HG02885 (cell line): Measurements from ENCODE around the gene EVC2.
"Not testable (repeated sequence)": the region's sequence is repeated elsewhere in the genome, so short reads cannot be mapped to it uniquely, and the experiment has no call there.

Source experiments
- ATAC-seq: cut with Tn5 transposase; IDR thresholded peaks from one replicate; pipeline ENCODE4 v1.9.1; 2021; ENCODE audit warnings: mild to moderate bottlenecking; ENCODE audit not compliant: unreplicated experiment, poor library complexity

EVC2 gene

GRCh38 chr4:5746829-5747737 lies 38.7 kb upstream of the EVC2 start:
- no peak for ATAC-seq

GRCh38 chr4:5746250-5746649 lies 37.9 kb upstream of the EVC2 start:
- no peak for ATAC-seq

- no peak for ATAC-seq
These were observed 34.6 kb upstream of the EVC2 start for GRCh38 chr4:5742968-5743367.

GRCh38 chr4:5742388-5742787 lies 34.0 kb upstream of the EVC2 start:
- ATAC-seq = no peak

- ATAC-seq = no peak
These were observed 29.7 kb upstream of the EVC2 start for GRCh38 chr4:5738061-5738460.

GRCh38 chr4:5735463-5735862 lies 27.1 kb upstream of the EVC2 start:
- no peak for ATAC-seq

- no peak for ATAC-seq
These were observed 26.5 kb upstream of the EVC2 start for GRCh38 chr4:5734853-5735252.

- ATAC-seq = no peak
These were observed 23.8 kb upstream of the EVC2 start for GRCh38 chr4:5732158-5732557.

- no peak for ATAC-seq
These were observed 22.9 kb upstream of the EVC2 start for GRCh38 chr4:5730993-5731990.

- no peak for ATAC-seq
These were observed 22.1 kb upstream of the EVC2 start for GRCh38 chr4:5730436-5730835.

- not testable (repeated sequence) for ATAC-seq
These were observed 20.1 kb upstream of the EVC2 start for GRCh38 chr4:5728412-5728811.

GRCh38 chr4:5724377-5724776 lies 16.0 kb upstream of the EVC2 start:
- no peak for ATAC-seq

GRCh38 chr4:5722328-5722727 lies 14.0 kb upstream of the EVC2 start:
- ATAC-seq = no peak

GRCh38 chr4:5721923-5722322 lies 13.6 kb upstream of the EVC2 start:
- no peak for ATAC-seq

- no peak for ATAC-seq
These were observed 12.6 kb upstream of the EVC2 start for GRCh38 chr4:5720980-5721379.

GRCh38 chr4:5720157-5720850 lies 11.9 kb upstream of the EVC2 start:
- ATAC-seq = no peak

- no peak for ATAC-seq
These were observed 11.1 kb upstream of the EVC2 start for GRCh38 chr4:5719350-5720055.

GRCh38 chr4:5718411-5718810 lies 10.1 kb upstream of the EVC2 start:
- no peak for ATAC-seq

GRCh38 chr4:5717449-5718158 lies 9.2 kb upstream of the EVC2 start:
- ATAC-seq = no peak
